Fibroblast of gingiva (primary cell): ENCODE results near the gene GPRC5C.

Source experiments
- DNase-seq: peaks from one replicate; pipeline ENCODE4 v3.0.0-alpha.2; 2011; ENCODE audit warnings: low read depth

Gene GPRC5C

GRCh38 chr17:74433421-74434121 is 1.7 kb downstream of the GPRC5C start:
- no peak for DNase-seq

DNA sequence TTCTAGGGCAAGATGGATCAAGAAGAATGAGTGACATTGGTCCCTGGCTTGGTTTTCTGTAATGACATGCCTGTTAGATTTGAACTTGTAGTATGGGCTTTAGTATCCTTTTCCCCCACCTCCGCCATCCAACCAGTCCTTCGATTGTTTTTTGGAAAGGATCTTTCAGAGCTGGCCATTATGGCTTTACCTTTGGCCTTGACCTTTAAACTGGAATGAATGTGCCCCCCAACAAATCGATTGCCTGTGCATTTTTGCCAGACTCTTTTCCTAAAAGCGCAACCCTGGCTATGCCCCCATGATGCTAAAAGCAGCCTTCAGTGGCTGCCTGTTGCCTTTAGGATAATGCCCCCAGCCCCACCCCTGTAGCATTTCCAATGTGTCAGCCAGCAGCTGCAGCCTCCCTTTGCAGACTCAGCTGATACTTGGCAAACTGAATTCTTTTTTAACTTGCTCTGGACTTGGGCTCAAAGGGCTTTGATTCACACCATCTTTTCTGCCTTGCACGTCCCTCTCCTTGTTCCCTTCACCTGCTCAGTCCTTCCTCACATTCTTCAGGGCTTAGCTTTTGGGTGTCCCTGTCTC is 4.0 kb downstream of the GPRC5C start:
- DNase-seq: no peak

DNA sequence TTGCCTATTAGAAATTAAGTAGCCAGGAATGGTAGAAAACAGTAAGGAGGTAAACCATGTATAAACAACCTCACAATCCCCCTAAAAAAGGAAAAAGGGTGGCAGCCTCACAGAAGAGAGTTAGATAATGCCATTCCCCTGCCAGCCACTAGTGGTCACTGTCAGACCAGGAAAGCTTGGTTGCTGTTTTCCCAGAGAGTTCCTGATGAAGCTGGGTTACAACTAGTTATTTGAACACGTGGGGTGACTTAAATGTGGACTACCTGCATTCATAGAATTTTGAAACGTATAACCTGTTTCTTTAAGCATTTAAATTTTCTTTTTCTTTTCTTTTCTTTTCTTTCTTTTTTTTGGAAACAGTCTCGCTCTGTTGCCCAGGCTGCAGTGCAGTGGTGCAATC is 5.8 kb downstream of the GPRC5C start:
- no peak for DNase-seq

- no peak for DNase-seq
Observed at GRCh38 chr17:74439691-74440567, 8.0 kb downstream of the GPRC5C start.

GRCh38 chr17:74441537-74441936 is 9.6 kb downstream of the GPRC5C start:
- DNase-seq: no peak

- DNase-seq: no peak
Observed at GRCh38 chr17:74442291-74442669, 10.4 kb downstream of the GPRC5C start.

GRCh38 chr17:74442670-74443515 is 11.0 kb downstream of the GPRC5C start:
- no peak for DNase-seq

DNA sequence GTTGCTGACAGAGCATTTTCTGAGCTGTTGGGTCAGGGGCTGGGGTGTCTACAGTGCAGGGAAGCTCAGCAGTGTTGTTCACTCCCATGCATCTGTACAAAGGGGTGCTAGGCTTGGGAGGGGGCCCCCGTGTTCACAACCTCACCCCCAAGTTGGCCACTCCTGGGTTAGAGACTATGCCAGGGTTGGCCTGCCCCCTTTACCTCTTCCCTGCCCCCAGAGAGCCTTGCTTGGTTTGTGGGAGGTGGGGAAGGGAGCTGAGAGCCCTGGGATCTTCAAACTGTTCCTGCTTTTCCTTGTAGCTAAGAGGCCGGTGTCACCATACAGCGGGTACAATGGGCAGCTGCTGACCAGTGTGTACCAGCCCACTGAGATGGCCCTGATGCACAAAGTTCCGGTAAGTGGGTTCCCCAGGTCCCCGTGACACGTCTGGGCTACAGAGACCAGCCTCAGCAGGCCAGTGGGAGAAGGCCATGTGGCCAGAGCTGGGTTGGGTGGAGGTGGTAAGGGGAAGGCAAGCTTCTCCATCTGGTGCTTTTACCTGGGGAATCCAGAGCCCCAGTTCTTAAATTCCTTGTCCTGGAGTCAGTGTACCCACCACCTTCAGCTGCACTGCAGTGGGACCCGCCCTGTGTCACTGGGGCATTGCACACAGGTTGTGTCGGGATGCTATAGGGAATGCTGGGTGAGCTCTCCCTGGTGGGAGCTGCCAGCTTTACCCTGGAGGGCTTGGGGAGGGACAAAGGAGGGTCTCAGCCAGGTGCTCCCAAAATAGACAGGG is 11.8 kb downstream of the GPRC5C start:
- DNase-seq: no peak

- no peak for DNase-seq
Observed at GRCh38 chr17:74444406-74444805, 12.5 kb downstream of the GPRC5C start.

DNA sequence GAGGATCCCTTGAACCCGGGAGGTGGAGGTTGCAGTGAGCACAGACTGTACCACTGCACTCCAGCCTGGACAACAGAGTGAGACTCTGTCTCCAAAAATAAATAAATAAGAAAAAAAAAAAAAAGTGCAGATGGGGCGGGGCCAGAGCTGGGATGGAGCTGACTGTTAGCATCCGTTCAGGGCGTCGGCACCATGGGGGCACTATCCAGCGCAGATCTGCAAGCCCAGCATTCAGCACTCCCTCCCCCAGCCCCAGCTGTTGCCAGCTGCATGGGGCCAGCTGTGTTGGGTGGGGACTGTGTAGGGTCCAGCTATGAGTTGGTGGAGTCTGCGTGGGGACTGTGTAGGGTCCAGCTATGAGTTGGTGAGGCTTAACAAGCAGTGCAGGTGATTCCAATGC is 13.3 kb downstream of the GPRC5C start:
- no peak for DNase-seq

DNA sequence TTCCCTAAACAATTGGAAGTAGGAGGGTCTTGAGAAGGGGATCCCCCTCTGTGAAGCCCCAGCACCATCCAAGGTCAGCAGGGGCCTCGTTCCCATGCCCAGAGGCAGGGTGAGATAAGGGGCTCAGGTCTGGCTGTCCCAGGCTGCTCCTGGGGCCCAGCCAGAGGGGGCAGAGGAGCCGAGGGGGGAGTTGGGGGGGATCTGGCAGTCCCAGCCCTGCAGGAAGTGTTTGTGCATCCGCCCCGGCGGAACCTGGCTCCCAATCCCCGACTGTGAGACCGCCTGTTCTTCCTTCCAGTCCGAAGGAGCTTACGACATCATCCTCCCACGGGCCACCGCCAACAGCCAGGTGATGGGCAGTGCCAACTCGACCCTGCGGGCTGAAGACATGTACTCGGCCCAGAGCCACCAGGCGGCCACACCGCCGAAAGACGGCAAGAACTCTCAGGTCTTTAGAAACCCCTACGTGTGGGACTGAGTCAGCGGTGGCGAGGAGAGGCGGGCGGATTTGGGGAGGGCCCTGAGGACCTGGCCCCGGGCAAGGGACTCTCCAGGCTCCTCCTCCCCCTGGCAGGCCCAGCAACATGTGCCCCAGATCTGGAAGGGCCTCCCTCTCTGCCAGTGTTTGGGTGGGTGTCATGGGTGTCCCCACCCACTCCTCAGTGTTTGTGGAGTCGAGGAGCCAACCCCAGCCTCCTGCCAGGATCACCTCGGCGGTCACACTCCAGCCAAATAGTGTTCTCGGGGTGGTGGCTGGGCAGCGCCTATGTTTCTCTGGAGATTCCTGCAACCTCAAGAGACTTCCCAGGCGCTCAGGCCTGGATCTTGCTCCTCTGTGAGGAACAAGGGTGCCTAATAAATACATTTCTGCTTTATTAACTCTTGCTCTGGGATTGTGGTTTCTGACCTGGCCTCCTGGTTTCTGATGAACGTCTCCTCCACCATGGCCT is 14.9 kb downstream of the GPRC5C start:
- no peak for DNase-seq

DNA sequence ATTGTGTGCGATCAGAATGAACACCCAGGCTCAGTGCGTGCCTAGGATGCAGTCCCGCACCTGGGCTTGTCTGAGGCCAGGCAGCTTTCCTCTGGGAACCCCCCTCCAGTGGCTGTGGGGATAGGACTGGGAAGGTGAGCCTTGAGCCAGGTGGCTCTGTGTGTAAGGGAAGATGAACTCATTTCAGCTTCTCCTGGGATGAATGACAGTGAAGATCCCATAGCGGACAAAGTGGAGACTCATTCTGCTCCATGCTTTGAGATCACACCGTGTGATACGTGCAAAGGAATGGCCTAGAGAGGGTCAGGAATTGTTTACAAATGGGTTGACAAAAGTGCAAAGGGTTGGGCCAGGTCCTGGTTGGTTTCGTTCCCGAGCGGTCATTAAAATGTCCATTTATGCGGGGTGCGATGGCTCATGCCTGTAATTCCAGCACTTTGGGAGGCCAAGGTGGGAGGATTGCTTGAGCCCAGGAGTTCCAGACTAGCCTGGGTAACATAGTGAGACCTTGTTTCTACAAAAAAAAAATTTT is 15.8 kb downstream of the GPRC5C start:
- DNase-seq: no peak

DNA sequence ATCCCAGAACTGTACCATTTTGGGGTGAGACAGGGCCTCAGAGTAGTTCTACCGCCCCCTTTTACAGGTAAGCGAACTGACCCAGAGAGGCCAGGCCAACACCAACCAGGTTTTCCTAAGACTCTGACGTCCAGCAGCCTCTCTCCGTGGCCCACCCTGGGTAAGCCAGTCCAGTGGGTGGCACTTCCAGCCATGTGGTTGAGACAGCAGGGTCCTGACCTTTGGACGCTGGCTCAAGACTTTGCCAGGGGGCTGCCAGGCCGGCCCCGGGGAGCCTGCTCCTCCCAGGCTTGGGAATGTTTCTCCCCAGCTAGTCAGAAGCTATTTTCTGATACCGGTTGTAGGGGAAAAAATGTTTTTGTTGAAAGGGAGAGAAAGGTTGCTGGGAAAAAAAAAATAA is 16.9 kb downstream of the GPRC5C start:
- no peak for DNase-seq

DNA sequence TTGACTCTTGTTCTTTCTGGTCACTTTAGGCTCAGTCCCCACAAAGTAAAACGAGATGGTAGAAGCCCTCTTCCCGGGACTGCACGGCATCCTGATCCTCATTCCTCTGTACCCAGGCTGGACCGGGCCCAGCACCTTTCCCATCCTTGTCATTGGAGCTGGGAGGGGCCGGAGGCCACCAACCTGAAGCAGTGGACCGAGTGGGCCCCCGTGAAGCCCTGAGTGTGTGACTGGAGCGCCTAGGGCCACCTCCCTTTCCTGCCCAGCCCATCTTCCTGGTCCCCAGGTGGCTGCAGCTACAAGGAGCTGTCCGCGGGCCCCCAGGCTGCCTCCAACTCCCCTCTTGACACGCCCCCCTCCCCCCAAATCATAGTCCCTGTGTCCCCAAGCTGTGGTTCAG is 17.4 kb downstream of the GPRC5C start:
- no peak for DNase-seq

GRCh38 chr17:74449773-74450172 is 17.9 kb downstream of the GPRC5C start:
- DNase-seq: no peak

GRCh38 chr17:74450231-74450630 is 18.3 kb downstream of the GPRC5C start:
- no peak for DNase-seq

GRCh38 chr17:74450925-74451403 is 19.1 kb downstream of the GPRC5C start:
- DNase-seq: no peak

DNA sequence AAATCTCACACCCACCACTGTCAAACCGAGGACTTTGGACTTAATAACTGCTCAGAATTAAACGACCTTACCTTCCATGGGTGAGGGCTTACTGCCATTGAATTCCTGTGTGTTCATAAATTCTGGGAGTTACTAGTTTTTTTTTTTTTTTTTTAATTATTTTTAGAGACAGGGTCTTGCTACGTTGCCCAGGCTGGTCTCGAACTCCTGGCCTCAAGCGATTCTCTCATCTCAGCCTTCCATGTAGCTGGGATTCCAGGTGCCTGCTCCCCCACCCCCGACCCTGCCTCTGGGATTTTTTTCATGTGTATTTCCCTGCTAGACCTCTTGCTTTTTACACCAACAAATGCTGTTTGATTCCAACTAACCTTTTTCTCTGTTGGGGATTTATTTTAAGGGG is 19.7 kb downstream of the GPRC5C start:
- no peak for DNase-seq

GRCh38 chr17:74452033-74452840 is 20.3 kb downstream of the GPRC5C start:
- no peak for DNase-seq
